ENCODE results near the gene PRR35. TPM values are rescaled to one million over a fixed set of nuclear protein-coding genes. Genes with fewer than 3 reads are reported as not detected.

The PRR35 gene
- total RNA-seq, 1 experiment from 2014 or later: not detected

DNA sequence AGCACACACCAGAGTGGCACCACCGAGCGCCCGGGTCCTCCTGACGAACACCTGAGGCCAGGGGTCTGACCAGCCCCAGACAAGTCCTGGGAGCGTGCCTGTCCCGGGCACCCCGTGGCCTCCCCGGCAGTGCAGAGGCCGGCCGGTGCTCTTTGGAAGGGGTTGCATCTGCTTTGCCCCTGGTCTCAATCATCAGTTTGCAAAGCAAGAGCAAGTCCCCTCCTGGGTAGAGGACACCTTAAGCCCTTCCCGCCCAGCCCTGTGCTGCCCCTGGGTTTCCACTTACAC lies 44.3 kb upstream of the PRR35 start:
- CTCF ChIA-PET: no interaction called here
- no peak overlapping the region for H3K4me3 Mint-ChIP-seq (ENCODE audit: low read depth, unreplicated experiment)

DNA sequence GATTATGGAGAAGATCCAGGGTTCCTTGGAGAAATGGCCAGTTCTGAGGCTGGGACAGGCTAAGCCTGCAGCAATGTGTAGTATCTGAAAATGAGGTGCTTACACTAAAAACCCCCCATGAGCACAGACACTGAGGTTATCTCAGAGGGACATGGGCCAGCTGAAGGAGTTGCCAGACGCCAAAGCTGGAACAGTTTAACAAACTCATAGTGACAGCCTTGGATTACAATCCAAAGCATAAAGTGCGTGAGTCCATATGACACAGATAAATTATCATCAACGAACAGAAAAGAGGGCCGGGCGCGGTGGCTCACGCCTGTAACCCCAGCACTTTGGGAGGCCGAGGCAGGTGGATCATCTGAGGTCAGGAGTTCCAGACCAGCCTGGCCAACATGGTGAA lies 43.9 kb upstream of the PRR35 start:
- no TSS peak for BruUV-seq (replicated peaks)
- H3K27me3 Mint-ChIP-seq (ENCODE audit: unreplicated experiment): no peaks in the 10 kb centered on the region
- H3K9me3 Mint-ChIP-seq (ENCODE audit: low read depth, unreplicated experiment): no peaks in the 10 kb centered on the region
- H3K36me3 Mint-ChIP-seq (ENCODE audit: insufficient read depth, unreplicated experiment): peaks cover 1% of the 10 kb centered on the region
- DNase-seq: no peak
- H3K4me3 Mint-ChIP-seq (ENCODE audit: low read depth, unreplicated experiment): no peak overlapping the region
- TF ChIP-seq, protein P1, sequence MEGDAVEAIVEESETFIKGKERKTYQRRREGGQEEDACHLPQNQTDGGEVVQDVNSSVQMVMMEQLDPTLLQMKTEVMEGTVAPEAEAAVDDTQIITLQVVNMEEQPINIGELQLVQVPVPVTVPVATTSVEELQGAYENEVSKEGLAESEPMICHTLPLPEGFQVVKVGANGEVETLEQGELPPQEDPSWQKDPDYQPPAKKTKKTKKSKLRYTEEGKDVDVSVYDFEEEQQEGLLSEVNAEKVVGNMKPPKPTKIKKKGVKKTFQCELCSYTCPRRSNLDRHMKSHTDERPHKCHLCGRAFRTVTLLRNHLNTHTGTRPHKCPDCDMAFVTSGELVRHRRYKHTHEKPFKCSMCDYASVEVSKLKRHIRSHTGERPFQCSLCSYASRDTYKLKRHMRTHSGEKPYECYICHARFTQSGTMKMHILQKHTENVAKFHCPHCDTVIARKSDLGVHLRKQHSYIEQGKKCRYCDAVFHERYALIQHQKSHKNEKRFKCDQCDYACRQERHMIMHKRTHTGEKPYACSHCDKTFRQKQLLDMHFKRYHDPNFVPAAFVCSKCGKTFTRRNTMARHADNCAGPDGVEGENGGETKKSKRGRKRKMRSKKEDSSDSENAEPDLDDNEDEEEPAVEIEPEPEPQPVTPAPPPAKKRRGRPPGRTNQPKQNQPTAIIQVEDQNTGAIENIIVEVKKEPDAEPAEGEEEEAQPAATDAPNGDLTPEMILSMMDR (IDR thresholded peaks at IDR 0.05; ENCODE audit: unreplicated experiment): no peak
- intact Hi-C loops (cut with micrococcal nuclease; ENCODE audit: unreplicated experiment): no loop called here
- no peaks in the 10 kb centered on the region for H3K4me1 Mint-ChIP-seq (ENCODE audit: low read depth, unreplicated experiment)
- no peak overlapping the region for H3K27ac Mint-ChIP-seq (ENCODE audit: unreplicated experiment)
- CTCF ChIA-PET: no interaction called here

More for the DNA sequence above, 44.3 kb upstream of the PRR35 start:
- Mint-ChIP-seq H3K36me3 (ENCODE audit: insufficient read depth, unreplicated experiment) (no peaks in the 10 kb centered on the region), H3K9me3 (ENCODE audit: low read depth, unreplicated experiment) (no peaks in the 10 kb centered on the region), H3K27me3 (ENCODE audit: unreplicated experiment) (no peaks in the 10 kb centered on the region), H3K27ac (ENCODE audit: unreplicated experiment) (no peak overlapping the region), H3K4me1 (ENCODE audit: low read depth, unreplicated experiment) (no peaks in the 10 kb centered on the region)
- intact Hi-C loops (cut with micrococcal nuclease; ENCODE audit: unreplicated experiment): no loop called here
- TF ChIP-seq, protein P1 (IDR thresholded peaks at IDR 0.05; ENCODE audit: unreplicated experiment): no peak
- DNase-seq: no peak
- BruUV-seq (replicated peaks): no TSS peak

DNA sequence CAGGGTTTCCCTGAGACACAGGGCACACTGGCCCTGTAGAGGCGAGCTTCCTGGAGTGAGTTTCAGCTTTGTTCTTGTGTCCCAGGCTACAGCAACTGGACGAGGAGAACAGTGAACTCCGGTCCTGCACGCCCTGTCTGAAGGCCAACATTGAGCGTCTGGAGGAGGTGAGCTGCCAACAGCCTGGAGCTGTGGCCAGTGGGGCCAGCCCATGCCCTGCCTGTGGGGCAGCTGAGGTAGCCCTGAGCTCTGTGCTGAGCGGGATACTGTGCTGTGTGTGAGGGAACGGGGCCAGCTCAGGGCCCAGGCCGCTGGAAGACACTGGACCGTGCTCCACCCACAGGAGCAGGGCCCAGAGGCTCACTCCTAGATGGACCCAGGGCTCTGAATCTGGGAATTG lies 41.3 kb upstream of the PRR35 start:
- H3K4me1 Mint-ChIP-seq (ENCODE audit: low read depth, unreplicated experiment): peaks cover 7% of the 10 kb centered on the region
- CTCF ChIA-PET: interaction anchor here (0.6 kb wide), 1 partner anchor 55 kb away, joined by 11 read pairs; no protein-coding TSS in a partner anchor
- no TSS peak for BruUV-seq (replicated peaks)
- intact Hi-C loops (cut with micrococcal nuclease; ENCODE audit: unreplicated experiment): no loop called here
- no peak overlapping the region for H3K4me3 Mint-ChIP-seq (ENCODE audit: low read depth, unreplicated experiment)
- TF ChIP-seq, protein P1 (IDR thresholded peaks at IDR 0.05; ENCODE audit: unreplicated experiment): no peak
- H3K9me3 Mint-ChIP-seq (ENCODE audit: low read depth, unreplicated experiment): no peaks in the 10 kb centered on the region
- no peak overlapping the region for H3K27ac Mint-ChIP-seq (ENCODE audit: unreplicated experiment)
- no peak for DNase-seq
- no peaks in the 10 kb centered on the region for H3K27me3 Mint-ChIP-seq (ENCODE audit: unreplicated experiment)
- H3K36me3 Mint-ChIP-seq (ENCODE audit: insufficient read depth, unreplicated experiment): peaks cover 27% of the 10 kb centered on the region

DNA sequence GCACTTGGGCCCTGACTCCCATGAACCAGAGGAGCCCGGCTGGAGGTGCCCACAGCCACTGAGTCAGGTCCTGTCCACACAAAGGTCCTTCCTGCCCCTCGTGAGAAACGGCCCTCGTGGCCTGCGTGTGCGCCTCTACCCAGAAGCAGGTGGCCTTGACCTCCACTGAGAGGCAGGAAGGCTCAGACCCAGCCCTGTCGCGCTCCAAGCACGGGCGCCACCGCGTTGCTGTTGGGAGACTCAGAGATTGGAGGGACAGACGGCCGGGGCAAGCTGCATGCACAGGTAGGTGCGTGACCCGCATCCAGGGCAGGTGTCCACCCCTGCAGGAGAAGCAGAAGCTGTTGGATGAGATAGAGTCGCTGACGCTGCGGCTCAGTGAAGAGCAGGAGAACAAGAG lies 40.8 kb upstream of the PRR35 start:
- H3K4me1 Mint-ChIP-seq (ENCODE audit: low read depth, unreplicated experiment): peaks cover 7% of the 10 kb centered on the region
- H3K9me3 Mint-ChIP-seq (ENCODE audit: low read depth, unreplicated experiment): no peaks in the 10 kb centered on the region
- H3K4me3 Mint-ChIP-seq (ENCODE audit: low read depth, unreplicated experiment): no peak overlapping the region
- DNase-seq: no peak
- CTCF ChIA-PET: interaction anchor here (0.7 kb wide), 1 partner anchor 14 kb away, joined by 3 read pairs; no protein-coding TSS in a partner anchor
- H3K27ac Mint-ChIP-seq (ENCODE audit: unreplicated experiment): no peak overlapping the region
- peaks cover 33% of the 10 kb centered on the region for H3K36me3 Mint-ChIP-seq (ENCODE audit: insufficient read depth, unreplicated experiment)
- no peaks in the 10 kb centered on the region for H3K27me3 Mint-ChIP-seq (ENCODE audit: unreplicated experiment)
- intact Hi-C loops (cut with micrococcal nuclease; ENCODE audit: unreplicated experiment): no loop called here
- TF ChIP-seq, protein P1 (IDR thresholded peaks at IDR 0.05; ENCODE audit: unreplicated experiment): no peak
- BruUV-seq (replicated peaks): no TSS peak

All from Calu3 (cell line).